Esophagus squamous epithelium (tissue), 4 donors: Measurements from ENCODE around the gene PRKCB.

Experiments used
- POLR2A ChIP-seq, 4 donors: fragments of 450-650 bp; IDR thresholded peaks; one replicate each; pipeline ENCODE4 v1.6.1; 2017; ENCODE audit warnings: antibody characterized with exemption in 4 of 4, mild to moderate bottlenecking in 4 of 4, moderate library complexity in 3 of 4
- TF ChIP-seq, protein P1 (sequence below), 6 experiments: fragments of 450-650 bp in 4 of 6; fragments of 200-600 bp in 2 of 6; sonication (generic) in 2 of 6; IDR thresholded peaks; one replicate each; pipeline ENCODE4 v1.5.1; 2016 to 2019; ENCODE audit warnings: antibody characterized with exemption in 6 of 6, mild to moderate bottlenecking in 4 of 6, moderate library complexity in 4 of 6

GRCh38 chr16:24035127-24035842 lies 199.5 kb downstream of the PRKCB start:
- TF ChIP-seq, protein P1, sequence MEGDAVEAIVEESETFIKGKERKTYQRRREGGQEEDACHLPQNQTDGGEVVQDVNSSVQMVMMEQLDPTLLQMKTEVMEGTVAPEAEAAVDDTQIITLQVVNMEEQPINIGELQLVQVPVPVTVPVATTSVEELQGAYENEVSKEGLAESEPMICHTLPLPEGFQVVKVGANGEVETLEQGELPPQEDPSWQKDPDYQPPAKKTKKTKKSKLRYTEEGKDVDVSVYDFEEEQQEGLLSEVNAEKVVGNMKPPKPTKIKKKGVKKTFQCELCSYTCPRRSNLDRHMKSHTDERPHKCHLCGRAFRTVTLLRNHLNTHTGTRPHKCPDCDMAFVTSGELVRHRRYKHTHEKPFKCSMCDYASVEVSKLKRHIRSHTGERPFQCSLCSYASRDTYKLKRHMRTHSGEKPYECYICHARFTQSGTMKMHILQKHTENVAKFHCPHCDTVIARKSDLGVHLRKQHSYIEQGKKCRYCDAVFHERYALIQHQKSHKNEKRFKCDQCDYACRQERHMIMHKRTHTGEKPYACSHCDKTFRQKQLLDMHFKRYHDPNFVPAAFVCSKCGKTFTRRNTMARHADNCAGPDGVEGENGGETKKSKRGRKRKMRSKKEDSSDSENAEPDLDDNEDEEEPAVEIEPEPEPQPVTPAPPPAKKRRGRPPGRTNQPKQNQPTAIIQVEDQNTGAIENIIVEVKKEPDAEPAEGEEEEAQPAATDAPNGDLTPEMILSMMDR (IDR thresholded peaks at IDR 0.05) = no peak
- no peak for TF ChIP-seq POLR2A (IDR thresholded peaks at IDR 0.05)
